Measurements from ENCODE around the gene MIA2. TPM values are rescaled to one million over a fixed set of nuclear protein-coding genes. Genes with fewer than 3 reads are reported as not detected.

MIA2 gene
- total and polyA plus RNA-seq, 9 of the 15 experiments (the other 6 are each of a cell fraction or from before 2014, with no cell fraction given) = 6.0 to 21.8 (median 12.8) TPM

- no TSS peak for BruUV-seq (replicated peaks)
- intact Hi-C loops (cut with micrococcal nuclease) = loop anchor here (5.0 kb wide), 1 partner anchor 262 kb away; no protein-coding TSS in a partner anchor
- H3K4me3 ChIP-seq = no peak overlapping the region
- H3K9ac ChIP-seq (ENCODE audit: insufficient read depth in 1 of 2, low read depth in 2 of 2, low read length in 2 of 2) = no peak overlapping the region
- H2AFZ ChIP-seq (ENCODE audit: low read depth, low read length) = no peak overlapping the region
- POLR2A ChIA-PET = no interaction called here
- no peaks in the 10 kb centered on the region for H3K27me3 ChIP-seq (ENCODE audit: control insufficient read depth in 2 of 2, insufficient read depth in 2 of 2, low read length in 2 of 2)
- TF ChIP-seq POLR2AphosphoS2 (IDR thresholded peaks at IDR 0.05; ENCODE audit: low read length) (no peak), ZBTB43 (CRISPR knock-in tag; IDR thresholded peaks at IDR 0.05) (no peak), PKNOX1 (IDR thresholded peaks at IDR 0.05) (peak; percentile 54; the same call in 1 of the 2 replicates)
- WGBS (ENCODE audit: insufficient coverage, low coverage, missing lambda C conversion rate) = 50% methylated on average over 2 of the region's 2 CpGs
- FAIRE-seq (no peak), DNase-seq (ENCODE audit: extremely low read depth in 1 of 4, low spot score in 3 of 4) (no peak), ATAC-seq (no peak)
- H3K79me2 ChIP-seq (ENCODE audit: control insufficient read depth, insufficient read depth, low read length) = no peaks in the 10 kb centered on the region
- H3K9me3 ChIP-seq (replicated peaks; ENCODE audit: control insufficient read depth, insufficient read depth, low read depth, low read length) = no peaks in the 10 kb centered on the region
- CTCF ChIA-PET (ENCODE audit: low intra/inter-chr PET ratio) = interaction anchor here (0.6 to 2.1 kb wide), 3 partner anchors 137 to 1462 kb away, joined by 3 to 11 read pairs (median 9); no protein-coding TSS in a partner anchor
- no peak overlapping the region for H3K4me2 ChIP-seq (ENCODE audit: insufficient read depth, low read length)
- no peak overlapping the region for H3K27ac ChIP-seq (ENCODE audit: extremely low read depth, low read depth, low read length)
- no peaks in the 10 kb centered on the region for H3K36me3 ChIP-seq (ENCODE audit: control insufficient read depth, insufficient read depth, low read length)
- H3K9me1 ChIP-seq (ENCODE audit: control insufficient read depth, insufficient read depth, low read length) = no peaks in the 10 kb centered on the region
- H4K20me1 ChIP-seq (replicated peaks; ENCODE audit: control insufficient read depth, insufficient read depth, low read length) = no peaks in the 10 kb centered on the region
- H3K4me1 ChIP-seq (replicated peaks in 1 of 2; ENCODE audit: control insufficient read depth in 2 of 2, insufficient read depth in 2 of 2, low read length in 2 of 2) = no peaks in the 10 kb centered on the region; a peak in 1 of 5 replicates
- in situ Hi-C loops (cut with MboI) = loop anchor here (10.0 kb wide), 1 partner anchor 254 kb away; the partner anchor contains the start of gene GEMIN2
These were observed 135.3 kb downstream of the MIA2 start for GRCh38 chr14:39369029-39369428.
